Hepatocyte (in vitro differentiated cells): ENCODE results near the gene STK39.

Source experiments
- CTCF ChIP-seq: fragments of 200-600 bp; sonication (generic); IDR thresholded peaks from 2 replicates; pipeline ENCODE4 v1.5.1; 2016; ENCODE audit warnings: antibody characterized with exemption, mild to moderate bottlenecking; ENCODE audit not compliant: poor library complexity
- EZH2 ChIP-seq: fragments of 200-600 bp; sonication (generic); IDR thresholded peaks from 2 replicates; pipeline ENCODE4 v1.6.1; 2016; ENCODE audit warnings: antibody characterized with exemption, mild to moderate bottlenecking, borderline replicate concordance
- EZH2phosphoT487 ChIP-seq: fragments of 200-600 bp; sonication (generic); IDR thresholded peaks from one replicate; pipeline ENCODE4 v1.6.1; 2018; ENCODE audit warnings: antibody characterized with exemption, mild to moderate bottlenecking, low read depth, moderate library complexity; ENCODE audit not compliant: unreplicated experiment, severe bottlenecking

DNA sequence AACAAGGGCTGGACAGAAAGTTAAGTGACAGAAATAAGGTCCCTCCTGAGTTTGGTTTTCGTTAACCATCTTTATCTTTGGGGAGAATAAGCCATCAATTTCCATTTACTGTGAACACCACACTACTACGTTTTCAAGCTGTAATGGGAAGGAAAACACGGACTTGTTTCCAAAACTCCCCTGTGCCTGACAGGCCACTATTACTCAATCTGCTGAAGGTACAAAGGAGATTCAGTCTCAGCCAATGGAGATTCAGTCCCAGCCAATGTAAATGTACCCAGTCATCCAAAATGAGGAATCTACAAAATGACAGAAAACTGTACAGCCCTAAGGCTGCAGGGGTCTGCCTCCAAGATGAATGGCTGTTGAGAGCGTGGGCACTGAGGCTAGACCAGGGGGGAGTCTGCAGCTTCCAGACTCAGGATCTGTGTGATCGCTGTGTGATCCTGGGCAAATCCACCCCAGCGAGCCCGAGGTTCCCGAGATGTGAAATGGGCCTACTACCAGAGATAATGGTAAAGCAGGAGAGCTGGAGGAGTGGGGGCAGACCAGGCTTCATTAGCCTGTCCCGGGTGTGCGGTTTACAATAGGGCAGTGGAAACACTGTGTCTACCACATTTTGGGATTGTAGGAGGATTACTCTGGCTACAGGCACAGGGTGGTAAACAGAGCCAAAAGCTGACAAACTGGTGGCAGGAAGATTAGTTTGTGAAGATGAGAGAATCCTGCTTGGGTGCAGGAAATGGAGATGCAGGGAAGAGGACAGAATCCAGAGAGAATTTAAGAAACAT is 284.8 kb downstream of the STK39 start:
- TF ChIP-seq CTCF (no peak), EZH2 (no peak), EZH2phosphoT487 (no peak)
